K562 (cell line): ENCODE results near the gene RARRES2. TPM values are rescaled to one million over a fixed set of nuclear protein-coding genes. Genes with fewer than 3 reads are reported as not detected.

ENCODE experiments used
- BRCA1 ChIP-seq, 2 experiments: fragments of 450-650 bp in 1 of 2; sonication (generic) in 1 of 2; formaldehyde crosslinking in 1 of 2; IDR thresholded peaks; 2 replicates each; pipeline versions ENCODE4 v1.5.0 to v1.6.1; 2017 to 2020; ENCODE audit warnings: mild to moderate bottlenecking in 1 of 2, missing genetic modification reagents in 1 of 2
- CCAR2 ChIP-seq: fragments of 200-400 bp; formaldehyde crosslinking; IDR thresholded peaks from 2 replicates; pipeline ENCODE4 v1.6.1; 2017; ENCODE audit warnings: mild to moderate bottlenecking, low read depth, low read length
- CHD2 ChIP-seq: IDR thresholded peaks from 2 replicates; pipeline ENCODE4 v1.6.1; 2011; ENCODE audit warnings: low read depth, low read length
- DACH1 ChIP-seq: fragments of 450-650 bp; IDR thresholded peaks from 2 replicates; pipeline ENCODE4 v1.6.1; 2018; ENCODE audit not compliant: partially characterized antibody
- EP400 ChIP-seq: fragments of 450-650 bp; IDR thresholded peaks from 2 replicates; pipeline ENCODE4 v1.6.1; 2017; ENCODE audit warnings: antibody characterized with exemption, mild to moderate bottlenecking, moderate library complexity
- FOXA1 ChIP-seq: fragments of 450-650 bp; IDR thresholded peaks from 2 replicates; pipeline ENCODE4 v1.6.1; 2016; ENCODE audit warnings: mild to moderate bottlenecking, borderline replicate concordance
- FOXK1 ChIP-seq: sonication (generic); formaldehyde crosslinking; IDR thresholded peaks from 2 replicates; pipeline ENCODE4 v1.8.0; 2022; ENCODE audit warnings: missing genetic modification reagents, mild to moderate bottlenecking, borderline replicate concordance
- FOXK2 ChIP-seq, 2 experiments: fragments of 450-650 bp; IDR thresholded peaks in 1 of 2; conservative IDR thresholded peaks in 1 of 2; 2 replicates each; pipeline ENCODE4 v1.6.1; 2016; ENCODE audit warnings: low read depth in 2 of 2, mild to moderate bottlenecking in 1 of 2
- HDAC3 ChIP-seq: fragments of 450-650 bp; IDR thresholded peaks from 2 replicates; pipeline ENCODE4 v1.6.1; 2018; ENCODE audit warnings: borderline replicate concordance, mild to moderate bottlenecking, moderate library complexity; ENCODE audit not compliant: partially characterized antibody
- HDGF ChIP-seq: fragments of 450-650 bp; IDR thresholded peaks from 2 replicates; pipeline ENCODE4 v1.6.1; 2016
- JUN ChIP-seq, 2 experiments: sonication (generic) in 1 of 2; formaldehyde crosslinking in 1 of 2; IDR thresholded peaks; 2 replicates each; pipeline versions ENCODE4 v1.6.1 to v1.8.0; 2012 to 2022; ENCODE audit warnings: borderline replicate concordance in 2 of 2, mild to moderate bottlenecking in 2 of 2, improper control_type of control experiment in 1 of 2, low read depth in 1 of 2, low read length in 1 of 2, missing genetic modification reagents in 1 of 2
- JUNB ChIP-seq: fragments of 450-650 bp; formaldehyde crosslinking; conservative IDR thresholded peaks from 2 replicates; pipeline ENCODE4 v1.4.0; 2020; ENCODE audit warnings: mild to moderate bottlenecking
- MCM2 ChIP-seq: fragments of 450-650 bp; IDR thresholded peaks from 2 replicates; pipeline ENCODE4 v1.6.1; 2017; ENCODE audit warnings: low read depth, mild to moderate bottlenecking
- MTF1 ChIP-seq: fragments of 250-450 bp; sonication (Bioruptor Pico); IDR thresholded peaks from 2 replicates; pipeline ENCODE4 v1.9.0; 2021; ENCODE audit warnings: moderate library complexity, mild to moderate bottlenecking, inconsistent platforms, borderline replicate concordance
- PTBP1 ChIP-seq: fragments of 200-400 bp; formaldehyde crosslinking; IDR thresholded peaks from 2 replicates; pipeline ENCODE4 v1.6.1; 2017; ENCODE audit warnings: low read depth, low read length
- RAD21 ChIP-seq, 2 experiments: fragments of 250-450 bp in 1 of 2; fragments of 450-650 bp in 1 of 2; sonication (Bioruptor Pico) in 1 of 2; formaldehyde crosslinking in 1 of 2; IDR thresholded peaks in 1 of 2; conservative IDR thresholded peaks in 1 of 2; 2 replicates each; pipeline versions ENCODE4 v1.4.0 to v1.8.0; 2020 to 2022; ENCODE audit warnings: mild to moderate bottlenecking in 2 of 2, moderate library complexity in 1 of 2
- RBM22 ChIP-seq: fragments of 200-400 bp; formaldehyde crosslinking; IDR thresholded peaks from 2 replicates; pipeline ENCODE4 v1.6.1; 2018; ENCODE audit warnings: low read length, low read depth; ENCODE audit not compliant: poor library complexity, severe bottlenecking
- RFX1 ChIP-seq: fragments of 450-650 bp; IDR thresholded peaks from 2 replicates; pipeline ENCODE4 v1.6.1; 2016; ENCODE audit warnings: mild to moderate bottlenecking, moderate library complexity
- SLC30A9 ChIP-seq: fragments of 250-450 bp; sonication (Bioruptor Pico); IDR thresholded peaks from 2 replicates; pipeline ENCODE4 v1.8.0; 2022; ENCODE audit warnings: mild to moderate bottlenecking, moderate library complexity
- ZNF324 ChIP-seq: fragments of 250-450 bp; sonication (Bioruptor Pico); IDR thresholded peaks from 2 replicates; pipeline ENCODE4 v1.4.0; 2020; ENCODE audit warnings: mild to moderate bottlenecking
- ZNF436 ChIP-seq: fragments of 250-450, 450-650 bp; sonication (Bioruptor Pico); formaldehyde crosslinking; IDR thresholded peaks from 2 replicates; pipeline ENCODE4 v1.7.0; 2020; ENCODE audit warnings: mild to moderate bottlenecking
- polyA plus RNA-seq, 8 experiments: library from polyadenylated mRNA; depleted of rRNA in 4 of 8; stranded (reverse) in 5 of 8; unstranded in 3 of 8; fragments of >200 nt; fragmentation: Nextera tagmentation in 2 of 8; fragmentation: Illumina TruSeq in 1 of 8; extraction: Ambion mirVana in 2 of 8; extraction: Trizol in 1 of 8; gene quantifications; 2 replicates each; pipeline versions ENCODE4 v1.2.1 to v1.2.3, GENCODE V29; 2011 to 2014; ENCODE audit warnings: inconsistent platforms in 1 of 8, missing spikeins in 1 of 8
- total RNA-seq, 7 experiments: library from RNA; depleted of rRNA in 6 of 7; stranded (reverse); fragments of >200 nt in 6 of 7; fragmentation: Illumina TruSeq in 2 of 7; extraction: Trizol in 2 of 7; gene quantifications; 2 replicates each; pipeline versions ENCODE4 v1.2.1 to v1.2.3, GENCODE V29; 2011 to 2021; ENCODE audit warnings: low replicate concordance in 1 of 7
- TF ChIP-seq, protein P1 (sequence below): fragments of 250-450 bp; sonication (Bioruptor Pico); IDR thresholded peaks from 2 replicates; pipeline ENCODE4 v1.4.0; 2020; ENCODE audit warnings: mild to moderate bottlenecking, moderate library complexity, borderline replicate concordance
- TF ChIP-seq, protein P2 (sequence below): sonication (generic); formaldehyde crosslinking; IDR thresholded peaks from 2 replicates; pipeline ENCODE4 v1.8.0; 2023; ENCODE audit warnings: mild to moderate bottlenecking, missing genetic modification reagents

The RARRES2 gene
- total and polyA plus RNA-seq, 9 of the 15 experiments (the other 6 are each of a cell fraction or from before 2014, with no cell fraction given): 0.11 to 1.7 (median 0.23) TPM; not detected in 6

DNA sequence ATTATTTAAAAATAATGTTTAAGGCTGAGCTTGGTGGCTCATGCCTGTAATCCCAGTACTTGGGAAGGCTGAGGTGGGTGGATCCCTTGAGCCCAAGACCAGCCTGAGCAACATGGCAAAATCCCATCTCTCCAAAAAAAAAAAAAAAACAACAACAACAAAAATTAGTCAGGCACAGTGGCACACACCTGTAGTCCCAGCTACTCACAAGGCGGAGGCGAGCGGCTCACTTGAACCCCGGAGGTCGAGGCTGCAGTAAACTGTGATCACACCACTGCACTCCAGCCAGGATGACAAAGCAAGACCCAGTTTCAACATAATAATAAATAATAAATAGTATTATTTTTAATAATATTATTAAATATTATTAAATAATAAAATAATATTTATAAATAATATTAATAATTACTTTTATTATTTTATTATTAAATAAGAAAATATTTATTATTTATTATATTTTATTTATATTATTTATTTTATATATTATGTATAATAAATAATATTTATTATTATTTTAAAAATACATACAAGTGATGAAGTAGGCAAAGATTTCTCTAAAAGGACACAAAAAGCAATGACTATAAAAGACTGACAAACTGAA lies 26.7 kb downstream of the RARRES2 start (continued):
- TF ChIP-seq, protein P1, sequence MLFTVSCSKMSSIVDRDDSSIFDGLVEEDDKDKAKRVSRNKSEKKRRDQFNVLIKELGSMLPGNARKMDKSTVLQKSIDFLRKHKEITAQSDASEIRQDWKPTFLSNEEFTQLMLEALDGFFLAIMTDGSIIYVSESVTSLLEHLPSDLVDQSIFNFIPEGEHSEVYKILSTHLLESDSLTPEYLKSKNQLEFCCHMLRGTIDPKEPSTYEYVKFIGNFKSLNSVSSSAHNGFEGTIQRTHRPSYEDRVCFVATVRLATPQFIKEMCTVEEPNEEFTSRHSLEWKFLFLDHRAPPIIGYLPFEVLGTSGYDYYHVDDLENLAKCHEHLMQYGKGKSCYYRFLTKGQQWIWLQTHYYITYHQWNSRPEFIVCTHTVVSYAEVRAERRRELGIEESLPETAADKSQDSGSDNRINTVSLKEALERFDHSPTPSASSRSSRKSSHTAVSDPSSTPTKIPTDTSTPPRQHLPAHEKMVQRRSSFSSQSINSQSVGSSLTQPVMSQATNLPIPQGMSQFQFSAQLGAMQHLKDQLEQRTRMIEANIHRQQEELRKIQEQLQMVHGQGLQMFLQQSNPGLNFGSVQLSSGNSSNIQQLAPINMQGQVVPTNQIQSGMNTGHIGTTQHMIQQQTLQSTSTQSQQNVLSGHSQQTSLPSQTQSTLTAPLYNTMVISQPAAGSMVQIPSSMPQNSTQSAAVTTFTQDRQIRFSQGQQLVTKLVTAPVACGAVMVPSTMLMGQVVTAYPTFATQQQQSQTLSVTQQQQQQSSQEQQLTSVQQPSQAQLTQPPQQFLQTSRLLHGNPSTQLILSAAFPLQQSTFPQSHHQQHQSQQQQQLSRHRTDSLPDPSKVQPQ (CRISPR knock-in tag): no peak
- TF ChIP-seq CCAR2 (no peak), EP400 (no peak), DACH1 (peak; percentile 19), RFX1 (no peak), HDAC3 (no peak), JUN (IDR thresholded peaks at IDR 0.05; ENCODE audit: borderline replicate concordance, low read depth, low read length) (no peak), JUN (CRISPR knock-in tag; IDR thresholded peaks at IDR 0.05; ENCODE audit: borderline replicate concordance) (no peak), CHD2 (no peak), MTF1 (CRISPR knock-in tag) (no peak), FOXK1 (CRISPR knock-in tag) (no peak), RAD21 (CRISPR knock-in tag; conservative IDR thresholded peaks at IDR 0.05 in 1 of 2, IDR thresholded peaks at IDR 0.05 in 1 of 2) (no peak), FOXA1 (no peak), MCM2 (no peak), ZNF324 (CRISPR knock-in tag) (no peak), ZNF436 (CRISPR knock-in tag) (no peak), JUNB (CRISPR knock-in tag) (no peak), HDGF (0 out of 2 replicates have a peak, but pooled peaks have one; percentile 16), SLC30A9 (CRISPR knock-in tag) (no peak), BRCA1 (IDR thresholded peaks at IDR 0.05) (no peak), BRCA1 (CRISPR knock-in tag; IDR thresholded peaks at IDR 0.05) (no peak), PTBP1 (no peak), RBM22 (no peak), FOXK2 (conservative IDR thresholded peaks at IDR 0.05 in 1 of 2, IDR thresholded peaks at IDR 0.05 in 1 of 2; ENCODE audit: low read depth in 2 of 2) (0 out of 4 replicates have a peak, but pooled peaks of 1 of the 2 experiments have one; percentile 9)
- TF ChIP-seq, protein P2, sequence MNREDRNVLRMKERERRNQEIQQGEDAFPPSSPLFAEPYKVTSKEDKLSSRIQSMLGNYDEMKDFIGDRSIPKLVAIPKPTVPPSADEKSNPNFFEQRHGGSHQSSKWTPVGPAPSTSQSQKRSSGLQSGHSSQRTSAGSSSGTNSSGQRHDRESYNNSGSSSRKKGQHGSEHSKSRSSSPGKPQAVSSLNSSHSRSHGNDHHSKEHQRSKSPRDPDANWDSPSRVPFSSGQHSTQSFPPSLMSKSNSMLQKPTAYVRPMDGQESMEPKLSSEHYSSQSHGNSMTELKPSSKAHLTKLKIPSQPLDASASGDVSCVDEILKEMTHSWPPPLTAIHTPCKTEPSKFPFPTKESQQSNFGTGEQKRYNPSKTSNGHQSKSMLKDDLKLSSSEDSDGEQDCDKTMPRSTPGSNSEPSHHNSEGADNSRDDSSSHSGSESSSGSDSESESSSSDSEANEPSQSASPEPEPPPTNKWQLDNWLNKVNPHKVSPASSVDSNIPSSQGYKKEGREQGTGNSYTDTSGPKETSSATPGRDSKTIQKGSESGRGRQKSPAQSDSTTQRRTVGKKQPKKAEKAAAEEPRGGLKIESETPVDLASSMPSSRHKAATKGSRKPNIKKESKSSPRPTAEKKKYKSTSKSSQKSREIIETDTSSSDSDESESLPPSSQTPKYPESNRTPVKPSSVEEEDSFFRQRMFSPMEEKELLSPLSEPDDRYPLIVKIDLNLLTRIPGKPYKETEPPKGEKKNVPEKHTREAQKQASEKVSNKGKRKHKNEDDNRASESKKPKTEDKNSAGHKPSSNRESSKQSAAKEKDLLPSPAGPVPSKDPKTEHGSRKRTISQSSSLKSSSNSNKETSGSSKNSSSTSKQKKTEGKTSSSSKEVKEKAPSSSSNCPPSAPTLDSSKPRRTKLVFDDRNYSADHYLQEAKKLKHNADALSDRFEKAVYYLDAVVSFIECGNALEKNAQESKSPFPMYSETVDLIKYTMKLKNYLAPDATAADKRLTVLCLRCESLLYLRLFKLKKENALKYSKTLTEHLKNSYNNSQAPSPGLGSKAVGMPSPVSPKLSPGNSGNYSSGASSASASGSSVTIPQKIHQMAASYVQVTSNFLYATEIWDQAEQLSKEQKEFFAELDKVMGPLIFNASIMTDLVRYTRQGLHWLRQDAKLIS (CRISPR knock-in tag): no peak
